Activated CD4-positive, alpha-beta T cell treated with anti-CD3 and anti-CD28 coated beads, Interleukin-2, amount 50 U/mL, for 48 hours (primary cell): Measurements from ENCODE around the gene PACSIN2.
"Not testable (repeated sequence)": the region's sequence is repeated elsewhere in the genome, so short reads cannot be mapped to it uniquely, and the experiment has no call there.

Experiments used
- DNase-seq, 2 experiments: peaks; one replicate each; pipeline ENCODE4 v3.0.0-alpha.2; 2020

The PACSIN2 gene

GRCh38 chr22:42922374-42923191 lies 92.4 kb downstream of the PACSIN2 start:
- DNase-seq = no peak

GRCh38 chr22:42920101-42920820 lies 94.7 kb downstream of the PACSIN2 start:
- DNase-seq = no peak

GRCh38 chr22:42919199-42919598 lies 95.8 kb downstream of the PACSIN2 start:
- DNase-seq = peak in 1 of 2 experiments; percentile 16

GRCh38 chr22:42918500-42918899 lies 96.4 kb downstream of the PACSIN2 start:
- no peak for DNase-seq

- not testable (repeated sequence) for DNase-seq
Observed at GRCh38 chr22:42917358-42917757, 97.6 kb downstream of the PACSIN2 start.

GRCh38 chr22:42915980-42916765 lies 98.8 kb downstream of the PACSIN2 start:
- DNase-seq = no peak

- no peak for DNase-seq
Observed at GRCh38 chr22:42914511-42915076, 100.4 kb downstream of the PACSIN2 start.

GRCh38 chr22:42913874-42914510 lies 101.0 kb downstream of the PACSIN2 start:
- no peak for DNase-seq

GRCh38 chr22:42912059-42912458 lies 102.9 kb downstream of the PACSIN2 start:
- DNase-seq = no peak

GRCh38 chr22:42910221-42910942 lies 104.6 kb downstream of the PACSIN2 start:
- no peak for DNase-seq

GRCh38 chr22:42909363-42910058 lies 105.4 kb downstream of the PACSIN2 start:
- DNase-seq = no peak

- no peak for DNase-seq
Observed at GRCh38 chr22:42908374-42908746, 106.6 kb downstream of the PACSIN2 start.

- DNase-seq = no peak
Observed at GRCh38 chr22:42907404-42908373, 107.3 kb downstream of the PACSIN2 start.

GRCh38 chr22:42906605-42907348 lies 108.2 kb downstream of the PACSIN2 start:
- no peak for DNase-seq

- DNase-seq = no peak
Observed at GRCh38 chr22:42905702-42906183, 109.2 kb downstream of the PACSIN2 start.

GRCh38 chr22:42905217-42905616 lies 109.7 kb downstream of the PACSIN2 start:
- no peak for DNase-seq

- DNase-seq = no peak
Observed at GRCh38 chr22:42904050-42904449, 110.9 kb downstream of the PACSIN2 start.

- no peak for DNase-seq
Observed at GRCh38 chr22:42902875-42903510, 112.0 kb downstream of the PACSIN2 start.
